NT2/D1 (cell line): ENCODE results near the gene EVI2B.

ENCODE experiments used
- SUZ12 ChIP-seq: IDR thresholded peaks from 2 replicates; pipeline ENCODE4 v1.6.1; 2011; ENCODE audit not compliant: insufficient read length, insufficient read depth; ENCODE audit errors: extremely low read depth
- ZNF274 ChIP-seq: IDR thresholded peaks from 2 replicates; pipeline ENCODE4 v1.6.1; 2011; ENCODE audit warnings: mild to moderate bottlenecking, low read depth, low read length

GRCh38 chr17:31310260-31310659 lies 3.6 kb downstream of the EVI2B start:
- no peak for TF ChIP-seq SUZ12
- TF ChIP-seq ZNF274: no peak
